WTC11 (cell line): ENCODE measurements around the gene MYLK. TPM values are rescaled to one million over a fixed set of nuclear protein-coding genes. Genes with fewer than 3 reads are reported as not detected.

ENCODE experiments used
- ATAC-seq: fragments of 200-7000 bp; cut with Tn5 transposase; 2 replicates; pipeline ENCODE4 v1.10.0; 2021; ENCODE audit warnings: mild to moderate bottlenecking, moderate library complexity
- CTCF ChIA-PET: fragments of 300-600 bp; sonication (Branson Sonifier 250); formaldehyde crosslinking; loops from one replicate; lab custom pipeline; 2021; ENCODE audit warnings: antibody characterized with exemption; lab: Charles Lee
- POLR2A ChIA-PET: fragments of 350-600 bp; sonication (Branson Sonifier 250); formaldehyde crosslinking; loops from one replicate; lab custom pipeline; 2021; ENCODE audit warnings: antibody characterized with exemption; lab: Charles Lee
- DNase-seq: peaks from one replicate; pipeline ENCODE4 v3.0.0; 2021; ENCODE audit warnings: low spot score
- H3K27ac Mint-ChIP-seq: 2 replicates; pipeline ENCODE4 v1.8.0; 2021; ENCODE audit warnings: mixed read lengths
- H3K27me3 Mint-ChIP-seq: 2 replicates; pipeline ENCODE4 v1.8.0; 2021; ENCODE audit warnings: low read depth, mild to moderate bottlenecking, moderate library complexity, mixed read lengths
- H3K36me3 Mint-ChIP-seq: 2 replicates; pipeline ENCODE4 v1.8.0; 2021; ENCODE audit warnings: mixed read lengths
- H3K4me1 Mint-ChIP-seq: 2 replicates; pipeline ENCODE4 v1.8.0; 2022; ENCODE audit warnings: mixed read lengths
- H3K4me3 Mint-ChIP-seq: 2 replicates; pipeline ENCODE4 v1.8.0; 2021; ENCODE audit warnings: mild to moderate bottlenecking, moderate library complexity, mixed read lengths
- H3K9me3 Mint-ChIP-seq: 2 replicates; pipeline ENCODE4 v1.8.0; 2021; ENCODE audit warnings: mixed read lengths
- AR ChIP-seq: fragments of 250-450 bp; sonication (Bioruptor Pico); IDR thresholded peaks from 2 replicates; pipeline ENCODE4 v1.9.0; 2021; ENCODE audit warnings: mild to moderate bottlenecking
- CREM ChIP-seq: sonication (generic); formaldehyde crosslinking; IDR thresholded peaks from 2 replicates; pipeline ENCODE4 v1.8.1; 2022; ENCODE audit warnings: mild to moderate bottlenecking, missing genetic modification reagents, moderate library complexity
- CTCF ChIP-seq: fragments of 200-600 bp; IDR thresholded peaks from 2 replicates; pipeline ENCODE4 v1.8.0; 2022; ENCODE audit warnings: antibody characterized with exemption
- FOXK1 ChIP-seq: sonication (generic); formaldehyde crosslinking; IDR thresholded peaks from 2 replicates; pipeline ENCODE4 v1.8.0; 2022; ENCODE audit warnings: mild to moderate bottlenecking, moderate library complexity, missing genetic modification reagents
- FOXP1 ChIP-seq: sonication (generic); formaldehyde crosslinking; IDR thresholded peaks from 2 replicates; pipeline ENCODE4 v1.8.0; 2022; ENCODE audit warnings: missing genetic modification reagents, mild to moderate bottlenecking, moderate library complexity, borderline replicate concordance
- JUN ChIP-seq: sonication (generic); formaldehyde crosslinking; IDR thresholded peaks from 2 replicates; pipeline ENCODE4 v1.8.0; 2023; ENCODE audit warnings: mild to moderate bottlenecking, missing genetic modification reagents
- MLX ChIP-seq: sonication (generic); formaldehyde crosslinking; IDR thresholded peaks from 2 replicates; pipeline ENCODE4 v1.8.1; 2023; ENCODE audit warnings: mild to moderate bottlenecking, missing genetic modification reagents, moderate library complexity
- PRDM15 ChIP-seq: sonication (generic); formaldehyde crosslinking; IDR thresholded peaks from 2 replicates; pipeline ENCODE4 v1.8.0; 2022; ENCODE audit warnings: missing genetic modification reagents
- SMAD3 ChIP-seq: sonication (generic); formaldehyde crosslinking; IDR thresholded peaks from 2 replicates; pipeline ENCODE4 v1.8.0; 2022; ENCODE audit warnings: missing genetic modification reagents, mild to moderate bottlenecking, borderline replicate concordance
- TCF7 ChIP-seq: sonication (generic); formaldehyde crosslinking; IDR thresholded peaks from 2 replicates; pipeline ENCODE4 v1.8.0; 2022; ENCODE audit warnings: mild to moderate bottlenecking, low read depth, missing genetic modification reagents, moderate library complexity
- TEAD4 ChIP-seq: sonication (generic); formaldehyde crosslinking; IDR thresholded peaks from 2 replicates; pipeline ENCODE4 v1.8.0; 2022; ENCODE audit warnings: mild to moderate bottlenecking, missing genetic modification reagents
- USF1 ChIP-seq: sonication (generic); formaldehyde crosslinking; IDR thresholded peaks from 2 replicates; pipeline ENCODE4 v1.8.0; 2022; ENCODE audit warnings: mild to moderate bottlenecking, missing genetic modification reagents
- ZBTB21 ChIP-seq: sonication (generic); formaldehyde crosslinking; IDR thresholded peaks from 2 replicates; pipeline ENCODE4 v1.8.1; 2023; ENCODE audit warnings: mild to moderate bottlenecking, missing genetic modification reagents, borderline replicate concordance
- ZNF121 ChIP-seq: sonication (generic); formaldehyde crosslinking; IDR thresholded peaks from 2 replicates; pipeline ENCODE4 v1.8.0; 2023; ENCODE audit warnings: missing genetic modification reagents
- ZNF219 ChIP-seq: sonication (generic); formaldehyde crosslinking; IDR thresholded peaks from 2 replicates; pipeline ENCODE4 v1.8.0; 2023; ENCODE audit warnings: missing genetic modification reagents, mild to moderate bottlenecking, borderline replicate concordance
- ZNF263 ChIP-seq: sonication (generic); formaldehyde crosslinking; IDR thresholded peaks from 2 replicates; pipeline ENCODE4 v1.8.1; 2022; ENCODE audit warnings: low read depth, mild to moderate bottlenecking, moderate library complexity, missing genetic modification reagents
- ZNF671 ChIP-seq: fragments of 250-450 bp; sonication (Bioruptor Pico); IDR thresholded peaks from 2 replicates; pipeline ENCODE4 v1.8.0; 2021; ENCODE audit warnings: mild to moderate bottlenecking
- total RNA-seq: library from RNA; stranded (reverse); gene quantifications from 3 replicates; pipeline ENCODE4 v1.2.3, GENCODE V29; 2021
- TF ChIP-seq, protein P1 (sequence below): sonication (generic); formaldehyde crosslinking; IDR thresholded peaks from 2 replicates; pipeline ENCODE4 v1.8.1; 2023; ENCODE audit warnings: mild to moderate bottlenecking, missing genetic modification reagents, moderate library complexity
- TF ChIP-seq, protein P2 (sequence below): sonication (generic); formaldehyde crosslinking; IDR thresholded peaks from 2 replicates; pipeline ENCODE4 v1.8.1; 2023; ENCODE audit warnings: mild to moderate bottlenecking, missing genetic modification reagents
- TF ChIP-seq, protein P3 (sequence below): sonication (generic); formaldehyde crosslinking; IDR thresholded peaks from 2 replicates; pipeline ENCODE4 v1.8.1; 2023; ENCODE audit warnings: mild to moderate bottlenecking, moderate library complexity, missing genetic modification reagents

The MYLK gene
- total RNA-seq, 1 experiment from 2014 or later = 10.4 TPM

DNA sequence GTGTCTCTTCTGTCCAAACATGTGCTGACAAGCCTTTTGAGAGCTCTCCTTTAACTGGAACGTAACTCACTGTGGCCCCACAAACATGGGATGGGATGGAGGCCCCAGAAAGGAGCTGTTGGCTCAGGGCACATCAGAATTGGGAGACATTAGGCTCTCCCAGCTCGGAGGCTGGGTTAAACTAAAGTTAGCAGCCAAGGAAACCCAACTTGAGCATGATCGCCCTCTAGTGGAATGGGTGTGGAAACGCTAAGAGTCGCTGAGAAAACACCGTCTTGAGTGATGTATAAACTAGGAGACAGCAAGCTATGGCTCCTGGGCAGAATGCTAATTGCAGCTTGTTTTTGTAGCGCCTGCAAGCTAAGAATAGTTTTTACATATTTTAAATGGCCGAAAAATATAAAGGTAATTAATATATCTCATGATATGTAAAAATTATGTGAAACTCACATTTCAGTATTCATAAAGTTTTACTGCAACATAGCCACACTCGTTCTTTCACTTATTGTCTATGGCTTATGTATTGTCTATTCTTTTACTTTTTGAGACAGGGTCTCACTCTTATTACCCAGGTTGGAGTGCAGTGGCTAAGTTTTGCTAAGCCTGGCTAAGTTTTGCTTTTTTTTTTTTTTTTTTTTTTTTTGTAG, 160.5 kb downstream of the MYLK start:
- H3K36me3 Mint-ChIP-seq = no peaks in the 10 kb centered on the region
- DNase-seq (peak; percentile 63), ATAC-seq (peak; percentile 70)
- no peaks in the 10 kb centered on the region for H3K9me3 Mint-ChIP-seq
- ChIA-PET CTCF (interaction anchor here (0.6 to 3.2 kb wide), 82 partner anchors 9 to 1212 kb away, joined by 3 to 141 read pairs (median 4); partner anchors contain the start of genes ADCY5, CCDC14 and KALRN), POLR2A (interaction anchor here (0.7 kb wide), 1 partner anchor 498 kb away, joined by 6 read pairs; no protein-coding TSS in a partner anchor)
- H3K27me3 Mint-ChIP-seq = no peaks in the 10 kb centered on the region; the same call in 1 of the 2 replicates
- H3K4me3 Mint-ChIP-seq = no peak overlapping the region
- no peaks in the 10 kb centered on the region; the same call in none of the 2 replicates for H3K4me1 Mint-ChIP-seq
- peak overlapping the region; percentile 64; the same call in 1 of the 2 replicates for H3K27ac Mint-ChIP-seq
- TF ChIP-seq, protein P1, sequence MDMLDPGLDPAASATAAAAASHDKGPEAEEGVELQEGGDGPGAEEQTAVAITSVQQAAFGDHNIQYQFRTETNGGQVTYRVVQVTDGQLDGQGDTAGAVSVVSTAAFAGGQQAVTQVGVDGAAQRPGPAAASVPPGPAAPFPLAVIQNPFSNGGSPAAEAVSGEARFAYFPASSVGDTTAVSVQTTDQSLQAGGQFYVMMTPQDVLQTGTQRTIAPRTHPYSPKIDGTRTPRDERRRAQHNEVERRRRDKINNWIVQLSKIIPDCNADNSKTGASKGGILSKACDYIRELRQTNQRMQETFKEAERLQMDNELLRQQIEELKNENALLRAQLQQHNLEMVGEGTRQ (CRISPR knock-in tag) = no peak
- TF ChIP-seq PRDM15 (no peak), TCF7 (CRISPR knock-in tag) (no peak), ZNF671 (CRISPR knock-in tag) (no peak), FOXP1 (CRISPR knock-in tag) (no peak), SMAD3 (CRISPR knock-in tag) (no peak), ZNF121 (CRISPR knock-in tag) (no peak), CTCF (peak; percentile 63), USF1 (CRISPR knock-in tag) (no peak), JUN (no peak), ZBTB21 (CRISPR knock-in tag) (no peak), AR (CRISPR knock-in tag) (no peak), ZNF219 (CRISPR knock-in tag) (no peak), CREM (CRISPR knock-in tag) (peak; percentile 76; the same call in 1 of the 2 replicates), TEAD4 (CRISPR knock-in tag) (no peak), FOXK1 (CRISPR knock-in tag) (0 out of 2 replicates have a peak, but pooled peaks have one; percentile 54), ZNF263 (CRISPR knock-in tag) (no peak), MLX (CRISPR knock-in tag) (no peak)
- TF ChIP-seq, protein P2, sequence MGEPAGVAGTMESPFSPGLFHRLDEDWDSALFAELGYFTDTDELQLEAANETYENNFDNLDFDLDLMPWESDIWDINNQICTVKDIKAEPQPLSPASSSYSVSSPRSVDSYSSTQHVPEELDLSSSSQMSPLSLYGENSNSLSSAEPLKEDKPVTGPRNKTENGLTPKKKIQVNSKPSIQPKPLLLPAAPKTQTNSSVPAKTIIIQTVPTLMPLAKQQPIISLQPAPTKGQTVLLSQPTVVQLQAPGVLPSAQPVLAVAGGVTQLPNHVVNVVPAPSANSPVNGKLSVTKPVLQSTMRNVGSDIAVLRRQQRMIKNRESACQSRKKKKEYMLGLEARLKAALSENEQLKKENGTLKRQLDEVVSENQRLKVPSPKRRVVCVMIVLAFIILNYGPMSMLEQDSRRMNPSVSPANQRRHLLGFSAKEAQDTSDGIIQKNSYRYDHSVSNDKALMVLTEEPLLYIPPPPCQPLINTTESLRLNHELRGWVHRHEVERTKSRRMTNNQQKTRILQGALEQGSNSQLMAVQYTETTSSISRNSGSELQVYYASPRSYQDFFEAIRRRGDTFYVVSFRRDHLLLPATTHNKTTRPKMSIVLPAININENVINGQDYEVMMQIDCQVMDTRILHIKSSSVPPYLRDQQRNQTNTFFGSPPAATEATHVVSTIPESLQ (CRISPR knock-in tag) = no peak
- TF ChIP-seq, protein P3, sequence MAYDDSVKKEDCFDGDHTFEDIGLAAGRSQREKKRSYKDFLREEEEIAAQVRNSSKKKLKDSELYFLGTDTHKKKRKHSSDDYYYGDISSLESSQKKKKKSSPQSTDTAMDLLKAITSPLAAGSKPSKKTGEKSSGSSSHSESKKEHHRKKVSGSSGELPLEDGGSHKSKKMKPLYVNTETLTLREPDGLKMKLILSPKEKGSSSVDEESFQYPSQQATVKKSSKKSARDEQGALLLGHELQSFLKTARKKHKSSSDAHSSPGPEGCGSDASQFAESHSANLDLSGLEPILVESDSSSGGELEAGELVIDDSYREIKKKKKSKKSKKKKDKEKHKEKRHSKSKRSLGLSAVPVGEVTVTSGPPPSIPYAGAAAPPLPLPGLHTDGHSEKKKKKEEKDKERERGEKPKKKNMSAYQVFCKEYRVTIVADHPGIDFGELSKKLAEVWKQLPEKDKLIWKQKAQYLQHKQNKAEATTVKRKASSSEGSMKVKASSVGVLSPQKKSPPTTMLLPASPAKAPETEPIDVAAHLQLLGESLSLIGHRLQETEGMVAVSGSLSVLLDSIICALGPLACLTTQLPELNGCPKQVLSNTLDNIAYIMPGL (CRISPR knock-in tag) = no peak
